ENCODE measurements around the gene UBA5. TPM values are rescaled to one million over a fixed set of nuclear protein-coding genes. Genes with fewer than 3 reads are reported as not detected.

UBA5 gene
- total RNA-seq, 1 donor from 2014 or later, result 38.2 TPM

DNA sequence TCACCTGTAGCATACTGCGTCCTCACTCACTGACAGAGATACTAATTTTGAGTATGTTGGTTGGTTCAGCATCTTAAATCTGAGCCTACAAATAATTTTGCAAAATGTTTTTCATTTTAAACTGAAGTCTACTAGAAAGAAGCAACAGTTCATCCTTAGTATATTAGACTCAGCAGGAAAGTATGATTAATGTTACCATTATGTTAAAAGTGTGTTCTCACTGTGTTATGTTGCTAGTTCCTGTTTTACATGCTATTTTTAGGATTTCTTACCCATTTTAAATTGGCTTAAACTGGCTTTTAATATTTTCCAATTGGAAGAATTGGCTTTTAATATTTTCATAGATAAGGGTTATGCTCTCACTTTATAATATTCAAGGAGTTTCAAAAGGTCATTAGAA, 37.4 kb upstream of the UBA5 start:
- Mint-ChIP-seq H3K4me1 (ENCODE audit: low read depth) (peaks cover 13% of the 10 kb centered on the region), H3K36me3 (ENCODE audit: low read depth) (peaks cover 18% of the 10 kb centered on the region), H3K27me3 (ENCODE audit: low read depth) (no peaks in the 10 kb centered on the region), H3K9me3 (ENCODE audit: low read depth) (peaks cover 9% of the 10 kb centered on the region), H3K4me3 (ENCODE audit: unreplicated experiment) (no peak overlapping the region), H3K27ac (ENCODE audit: unreplicated experiment) (peak overlapping the region; percentile 12)
- no peak for TF ChIP-seq CTCF (IDR thresholded peaks at IDR 0.05)
- DNase-seq (ENCODE audit: low spot score), result no peak

DNA sequence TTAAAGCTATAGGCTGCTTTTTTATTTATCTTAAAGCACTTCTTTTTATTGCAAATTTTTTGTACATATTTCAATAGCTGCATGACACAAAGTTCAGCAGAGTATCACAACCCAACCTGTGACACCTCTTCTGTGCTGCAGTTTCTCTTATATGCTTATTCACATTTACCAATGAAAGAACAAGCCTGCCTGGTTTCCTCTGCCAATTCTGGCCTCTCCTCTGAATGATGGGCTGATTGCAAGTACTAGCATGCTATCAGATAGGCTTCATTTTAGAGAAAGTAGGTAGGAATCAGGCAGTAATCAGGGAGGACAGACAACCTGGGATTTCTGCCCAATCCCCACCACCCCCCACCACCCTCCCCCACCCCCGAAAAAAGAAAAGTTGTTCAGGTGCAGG, 36.5 kb upstream of the UBA5 start:
- Mint-ChIP-seq H3K4me3 (ENCODE audit: unreplicated experiment) (no peak overlapping the region), H3K4me1 (ENCODE audit: low read depth) (peaks cover 13% of the 10 kb centered on the region), H3K27ac (ENCODE audit: unreplicated experiment) (no peak overlapping the region), H3K9me3 (ENCODE audit: low read depth) (peaks cover 9% of the 10 kb centered on the region), H3K27me3 (ENCODE audit: low read depth) (no peaks in the 10 kb centered on the region), H3K36me3 (ENCODE audit: low read depth) (peaks cover 17% of the 10 kb centered on the region)
- no peak for DNase-seq (ENCODE audit: low spot score)
- no peak for TF ChIP-seq CTCF (IDR thresholded peaks at IDR 0.05)

GRCh38 chr3:132624790-132625189, 35.3 kb upstream of the UBA5 start:
- H3K4me1 Mint-ChIP-seq (ENCODE audit: low read depth), result peaks cover 17% of the 10 kb centered on the region
- no peak for TF ChIP-seq CTCF (IDR thresholded peaks at IDR 0.05)

DNA sequence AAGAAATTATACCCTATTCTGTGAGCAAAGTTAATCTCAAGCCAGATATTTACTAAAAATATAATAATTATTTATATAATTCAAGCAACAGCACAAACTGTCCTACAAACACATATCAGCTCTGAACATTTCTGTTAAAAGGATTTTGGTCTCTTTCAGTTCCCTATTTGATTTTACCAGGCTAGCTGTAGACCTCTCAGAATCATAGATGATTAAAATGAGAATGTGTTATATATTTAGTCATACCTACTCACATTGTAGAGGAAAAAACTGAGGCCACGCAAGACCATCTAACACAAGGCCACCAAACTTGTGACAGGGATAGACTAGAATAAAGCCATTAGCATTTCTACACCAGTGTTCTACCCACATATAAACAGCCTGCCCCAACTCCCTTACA, 34.5 kb upstream of the UBA5 start:
- DNase-seq (ENCODE audit: low spot score), result no peak
- TF ChIP-seq CTCF (IDR thresholded peaks at IDR 0.05), result no peak
- H3K27me3 Mint-ChIP-seq (ENCODE audit: low read depth), result no peaks in the 10 kb centered on the region
- peak overlapping the region; percentile 33 for H3K27ac Mint-ChIP-seq (ENCODE audit: unreplicated experiment)
- H3K9me3 Mint-ChIP-seq (ENCODE audit: low read depth), result peaks cover 8% of the 10 kb centered on the region
- peaks cover 13% of the 10 kb centered on the region for H3K36me3 Mint-ChIP-seq (ENCODE audit: low read depth)
- H3K4me1 Mint-ChIP-seq (ENCODE audit: low read depth), result peaks cover 24% of the 10 kb centered on the region
- H3K4me3 Mint-ChIP-seq (ENCODE audit: unreplicated experiment), result no peak overlapping the region

More at GRCh38 chr3:132624790-132625189, 35.3 kb upstream of the UBA5 start:
- peaks cover 9% of the 10 kb centered on the region for H3K9me3 Mint-ChIP-seq (ENCODE audit: low read depth)
- H3K36me3 Mint-ChIP-seq (ENCODE audit: low read depth), result peaks cover 17% of the 10 kb centered on the region
- H3K27me3 Mint-ChIP-seq (ENCODE audit: low read depth), result no peaks in the 10 kb centered on the region
- H3K27ac Mint-ChIP-seq (ENCODE audit: unreplicated experiment), result no peak overlapping the region
- no peak overlapping the region for H3K4me3 Mint-ChIP-seq (ENCODE audit: unreplicated experiment)
- DNase-seq (ENCODE audit: low spot score), result no peak

DNA sequence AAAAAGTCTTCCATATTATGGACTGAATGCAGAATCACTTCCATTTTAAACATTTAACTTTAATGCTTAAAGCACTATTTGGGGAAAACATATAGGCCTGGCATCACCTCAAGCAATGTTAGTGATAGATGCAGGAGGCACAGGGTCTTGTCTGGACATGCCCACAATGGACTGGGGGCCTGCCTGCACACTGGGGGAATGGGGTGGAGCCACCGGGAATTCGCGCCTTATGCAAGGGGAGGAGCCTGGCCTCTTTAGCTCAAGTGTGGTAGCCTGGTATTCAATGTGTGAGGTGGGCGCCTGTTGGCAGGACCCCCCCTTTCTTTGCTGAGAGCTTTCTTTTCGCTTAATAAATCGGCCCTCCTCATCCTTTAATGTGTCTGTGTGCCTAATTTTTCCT, 33.2 kb upstream of the UBA5 start:
- Mint-ChIP-seq H3K9me3 (ENCODE audit: low read depth) (no peaks in the 10 kb centered on the region), H3K4me1 (ENCODE audit: low read depth) (peaks cover 24% of the 10 kb centered on the region), H3K27me3 (ENCODE audit: low read depth) (no peaks in the 10 kb centered on the region), H3K4me3 (ENCODE audit: unreplicated experiment) (no peak overlapping the region), H3K27ac (ENCODE audit: unreplicated experiment) (no peak overlapping the region), H3K36me3 (ENCODE audit: low read depth) (peaks cover 6% of the 10 kb centered on the region)
- no peak for DNase-seq (ENCODE audit: low spot score)
- no peak for TF ChIP-seq CTCF (IDR thresholded peaks at IDR 0.05)

Data from chondrocyte (in vitro differentiated cells).